ENCODE measurements around the gene MYO5B. TPM values are rescaled to one million over a fixed set of nuclear protein-coding genes. Genes with fewer than 3 reads are reported as not detected.
"Not testable (repeated sequence)": the region's sequence is repeated elsewhere in the genome, so short reads cannot be mapped to it uniquely, and the experiment has no call there.

MYO5B gene
- polyA plus RNA-seq, 4 donors: 6.2 to 30.2 (median 28.3) TPM

GRCh38 chr18:49783631-49784030, 411.3 kb downstream of the MYO5B start:
- not testable (repeated sequence) for DNase-seq (ENCODE audit: low read depth in 4 of 4, low spot score in 3 of 4)

- DNase-seq (ENCODE audit: low read depth in 4 of 4, low spot score in 3 of 4): no peak
Observed at GRCh38 chr18:49778826-49779465, 416.0 kb downstream of the MYO5B start.

Other genes with a start within 250 kb of the MYO5B start
- gene CFAP53, start 71.3 kb upstream of the MYO5B start, polyA plus RNA-seq (ENCODE audit: insufficient read length in 4 of 4): 1 to 10 TPM in 3 of 4 donors, under 1 TPM in 1; 0.68 to 4.6 (median 3.9) TPM
- 10 to 100 TPM; 50.7 to 81.6 (median 61.5) TPM for gene MBD1, start 86.4 kb upstream of the MYO5B start, polyA plus RNA-seq (ENCODE audit: insufficient read length in 4 of 4)
- 10 to 100 TPM; 43.3 to 98.6 (median 69.9) TPM for gene CXXC1, start 92.5 kb upstream of the MYO5B start, polyA plus RNA-seq (ENCODE audit: insufficient read length in 4 of 4)
- gene SKA1, start 179.9 kb upstream of the MYO5B start, polyA plus RNA-seq (ENCODE audit: insufficient read length in 4 of 4): 1 to 10 TPM; 6.4 to 8.4 (median 7.0) TPM

Data from left renal pelvis (tissue), 4 donors.